Measurements from ENCODE around the gene ABLIM1.

- TF ChIP-seq CTCF (IDR thresholded peaks at IDR 0.05 in 8 of 11, conservative IDR thresholded peaks at IDR 0.05 in 3 of 11), result no peak
- TF ChIP-seq POLR2A (IDR thresholded peaks at IDR 0.05), result no peak
Observed at GRCh38 chr10:114412907-114413797, 244.9 kb downstream of the ABLIM1 start.
